WTC11 (cell line): ENCODE measurements around the gene SLCO4A1. TPM values are rescaled to one million over a fixed set of nuclear protein-coding genes. Genes with fewer than 3 reads are reported as not detected.
A peak's percentile ranks its signal among the peaks of the same experiment; 100 is the strongest.

Source experiments
- ATAC-seq: fragments of 200-7000 bp; cut with Tn5 transposase; 2 replicates; pipeline ENCODE4 v1.10.0; 2021; ENCODE audit warnings: mild to moderate bottlenecking, moderate library complexity
- CTCF ChIA-PET: fragments of 300-600 bp; sonication (Branson Sonifier 250); formaldehyde crosslinking; loops from one replicate; lab custom pipeline; 2021; ENCODE audit warnings: antibody characterized with exemption; lab: Charles Lee
- POLR2A ChIA-PET: fragments of 350-600 bp; sonication (Branson Sonifier 250); formaldehyde crosslinking; loops from one replicate; lab custom pipeline; 2021; ENCODE audit warnings: antibody characterized with exemption; lab: Charles Lee
- DNase-seq: peaks from one replicate; pipeline ENCODE4 v3.0.0; 2021; ENCODE audit warnings: low spot score
- H3K27ac Mint-ChIP-seq: 2 replicates; pipeline ENCODE4 v1.8.0; 2021; ENCODE audit warnings: mixed read lengths
- H3K27me3 Mint-ChIP-seq: 2 replicates; pipeline ENCODE4 v1.8.0; 2021; ENCODE audit warnings: low read depth, mild to moderate bottlenecking, moderate library complexity, mixed read lengths
- H3K36me3 Mint-ChIP-seq: 2 replicates; pipeline ENCODE4 v1.8.0; 2021; ENCODE audit warnings: mixed read lengths
- H3K4me1 Mint-ChIP-seq: 2 replicates; pipeline ENCODE4 v1.8.0; 2022; ENCODE audit warnings: mixed read lengths
- H3K4me3 Mint-ChIP-seq: 2 replicates; pipeline ENCODE4 v1.8.0; 2021; ENCODE audit warnings: mild to moderate bottlenecking, moderate library complexity, mixed read lengths
- H3K9me3 Mint-ChIP-seq: 2 replicates; pipeline ENCODE4 v1.8.0; 2021; ENCODE audit warnings: mixed read lengths
- AR ChIP-seq: fragments of 250-450 bp; sonication (Bioruptor Pico); IDR thresholded peaks from 2 replicates; pipeline ENCODE4 v1.9.0; 2021; ENCODE audit warnings: mild to moderate bottlenecking
- ATF1 ChIP-seq: sonication (generic); formaldehyde crosslinking; IDR thresholded peaks from 2 replicates; pipeline ENCODE4 v1.8.1; 2023; ENCODE audit warnings: mild to moderate bottlenecking, moderate library complexity, missing genetic modification reagents
- CDX4 ChIP-seq: fragments of 250-450 bp; sonication (Bioruptor Pico); IDR thresholded peaks from 2 replicates; pipeline ENCODE4 v1.9.0; 2021; ENCODE audit warnings: moderate library complexity, mild to moderate bottlenecking, inconsistent platforms, borderline replicate concordance
- ELF4 ChIP-seq: sonication (generic); formaldehyde crosslinking; IDR thresholded peaks from 2 replicates; pipeline ENCODE4 v1.8.1; 2022; ENCODE audit warnings: low read depth, mild to moderate bottlenecking, moderate library complexity, missing genetic modification reagents
- FOXP1 ChIP-seq: sonication (generic); formaldehyde crosslinking; IDR thresholded peaks from 2 replicates; pipeline ENCODE4 v1.8.0; 2022; ENCODE audit warnings: missing genetic modification reagents, mild to moderate bottlenecking, moderate library complexity, borderline replicate concordance
- HMGXB4 ChIP-seq: sonication (generic); formaldehyde crosslinking; IDR thresholded peaks from 2 replicates; pipeline ENCODE4 v1.8.1; 2023; ENCODE audit warnings: mild to moderate bottlenecking, moderate library complexity, missing genetic modification reagents
- IRF1 ChIP-seq: sonication (generic); formaldehyde crosslinking; IDR thresholded peaks from 2 replicates; pipeline ENCODE4 v1.8.0; 2023; ENCODE audit warnings: missing genetic modification reagents
- MXD4 ChIP-seq: fragments of 250-450 bp; sonication (Bioruptor Pico); IDR thresholded peaks from 2 replicates; pipeline ENCODE4 v1.8.0; 2021; ENCODE audit warnings: mild to moderate bottlenecking, moderate library complexity, borderline replicate concordance
- MYBL2 ChIP-seq: sonication (generic); formaldehyde crosslinking; IDR thresholded peaks from 2 replicates; pipeline ENCODE4 v1.8.1; 2023; ENCODE audit warnings: mild to moderate bottlenecking, moderate library complexity, missing genetic modification reagents
- NFE2L1 ChIP-seq: sonication (generic); formaldehyde crosslinking; IDR thresholded peaks from 2 replicates; pipeline ENCODE4 v1.8.1; 2023; ENCODE audit warnings: missing genetic modification reagents
- NR1H2 ChIP-seq: sonication (generic); formaldehyde crosslinking; IDR thresholded peaks from 2 replicates; pipeline ENCODE4 v1.9.0; 2021; ENCODE audit warnings: mild to moderate bottlenecking, moderate library complexity, missing genetic modification reagents
- NR2C2 ChIP-seq: sonication (generic); formaldehyde crosslinking; IDR thresholded peaks from 2 replicates; pipeline ENCODE4 v1.8.0; 2022; ENCODE audit warnings: mild to moderate bottlenecking, missing genetic modification reagents
- RORB ChIP-seq: fragments of 250-450 bp; sonication (Bioruptor Pico); IDR thresholded peaks from 2 replicates; pipeline ENCODE4 v1.9.0; 2021; ENCODE audit warnings: mild to moderate bottlenecking
- TCF7 ChIP-seq: sonication (generic); formaldehyde crosslinking; IDR thresholded peaks from 2 replicates; pipeline ENCODE4 v1.8.0; 2022; ENCODE audit warnings: mild to moderate bottlenecking, low read depth, missing genetic modification reagents, moderate library complexity
- TEAD1 ChIP-seq: sonication (generic); formaldehyde crosslinking; IDR thresholded peaks from 2 replicates; pipeline ENCODE4 v1.8.0; 2022; ENCODE audit warnings: mild to moderate bottlenecking, missing genetic modification reagents
- ZNF121 ChIP-seq: sonication (generic); formaldehyde crosslinking; IDR thresholded peaks from 2 replicates; pipeline ENCODE4 v1.8.0; 2023; ENCODE audit warnings: missing genetic modification reagents
- ZNF219 ChIP-seq: sonication (generic); formaldehyde crosslinking; IDR thresholded peaks from 2 replicates; pipeline ENCODE4 v1.8.0; 2023; ENCODE audit warnings: missing genetic modification reagents, mild to moderate bottlenecking, borderline replicate concordance
- ZNF396 ChIP-seq: fragments of 250-450 bp; sonication (Bioruptor Pico); IDR thresholded peaks from 2 replicates; pipeline ENCODE4 v1.8.0; 2021; ENCODE audit warnings: mild to moderate bottlenecking, moderate library complexity, borderline replicate concordance
- ZNF532 ChIP-seq: fragments of 250-450 bp; sonication (Bioruptor Pico); IDR thresholded peaks from 2 replicates; pipeline ENCODE4 v1.9.0; 2021; ENCODE audit warnings: mild to moderate bottlenecking, borderline replicate concordance
- ZNF671 ChIP-seq: fragments of 250-450 bp; sonication (Bioruptor Pico); IDR thresholded peaks from 2 replicates; pipeline ENCODE4 v1.8.0; 2021; ENCODE audit warnings: mild to moderate bottlenecking
- total RNA-seq: library from RNA; stranded (reverse); gene quantifications from 3 replicates; pipeline ENCODE4 v1.2.3, GENCODE V29; 2021

SLCO4A1 gene
- total RNA-seq, 1 experiment from 2014 or later: 19.9 TPM

GRCh38 chr20:62689861-62690260 is 47.6 kb downstream of the SLCO4A1 start:
- TF ChIP-seq NFE2L1 (CRISPR knock-in tag) (no peak), ZNF671 (CRISPR knock-in tag) (no peak), ZNF121 (no peak)
- TF ChIP-seq, all 79 proteins: peak for 0
- H3K27ac Mint-ChIP-seq: peak overlapping the region; percentile 68; the same call in 1 of the 2 replicates
- ChIA-PET CTCF (interaction anchor here (0.9 kb wide), 1 partner anchor 294 kb away, joined by 3 read pairs; no protein-coding TSS in a partner anchor), POLR2A (no interaction called here)
- peaks cover 6% of the 10 kb centered on the region; the same call in 1 of the 2 replicates for H3K4me1 Mint-ChIP-seq
- no peaks in the 10 kb centered on the region for H3K36me3 Mint-ChIP-seq
- H3K27me3 Mint-ChIP-seq: no peaks in the 10 kb centered on the region
- H3K4me3 Mint-ChIP-seq: no peak overlapping the region
- ATAC-seq (no peak), DNase-seq (no peak)
- no peaks in the 10 kb centered on the region for H3K9me3 Mint-ChIP-seq

GRCh38 chr20:62690261-62690820 is 48.0 kb downstream of the SLCO4A1 start:
- Mint-ChIP-seq H3K4me1 (peaks cover 6% of the 10 kb centered on the region; the same call in 1 of the 2 replicates), H3K27ac (peak overlapping the region; percentile 68; the same call in 1 of the 2 replicates), H3K4me3 (no peak overlapping the region), H3K9me3 (no peaks in the 10 kb centered on the region), H3K27me3 (no peaks in the 10 kb centered on the region), H3K36me3 (no peaks in the 10 kb centered on the region)
- TF ChIP-seq TEAD1 (CRISPR knock-in tag) (no peak), RORB (CRISPR knock-in tag) (no peak)
- ATAC-seq (no peak), DNase-seq (no peak)
- ChIA-PET POLR2A (no interaction called here), CTCF (interaction anchor here (0.9 kb wide), 1 partner anchor 295 kb away, joined by 3 read pairs; no protein-coding TSS in a partner anchor)

GRCh38 chr20:62691487-62691886 is 49.2 kb downstream of the SLCO4A1 start:
- no peaks in the 10 kb centered on the region for H3K27me3 Mint-ChIP-seq
- no peak overlapping the region for H3K4me3 Mint-ChIP-seq
- H3K36me3 Mint-ChIP-seq: no peaks in the 10 kb centered on the region
- DNase-seq (no peak), ATAC-seq (no peak)
- no peaks in the 10 kb centered on the region for H3K9me3 Mint-ChIP-seq
- TF ChIP-seq IRF1 (CRISPR knock-in tag) (no peak), MYBL2 (CRISPR knock-in tag) (no peak), NR2C2 (CRISPR knock-in tag) (no peak), ELF4 (CRISPR knock-in tag) (no peak), MXD4 (CRISPR knock-in tag) (no peak), HMGXB4 (CRISPR knock-in tag) (no peak)
- POLR2A ChIA-PET: no interaction called here
- no peaks in the 10 kb centered on the region for H3K4me1 Mint-ChIP-seq
- 0 out of 2 replicates have a peak overlapping the region, but pooled peaks have one; percentile 2 for H3K27ac Mint-ChIP-seq
- CTCF ChIA-PET: no interaction called here

GRCh38 chr20:62692176-62692575 is 49.9 kb downstream of the SLCO4A1 start:
- no peaks in the 10 kb centered on the region for H3K36me3 Mint-ChIP-seq
- no peak overlapping the region for H3K4me3 Mint-ChIP-seq
- H3K9me3 Mint-ChIP-seq: no peaks in the 10 kb centered on the region
- TF ChIP-seq FOXP1 (CRISPR knock-in tag): no peak
- no peak for TF ChIP-seq ZNF396 (CRISPR knock-in tag)
- TF ChIP-seq ATF1 (CRISPR knock-in tag): no peak
- TF ChIP-seq NR1H2 (CRISPR knock-in tag): no peak
- TF ChIP-seq TCF7 (CRISPR knock-in tag): no peak
- TF ChIP-seq ZNF532 (CRISPR knock-in tag): no peak
- no peak for TF ChIP-seq AR (CRISPR knock-in tag)
- TF ChIP-seq ZNF219: no peak
- TF ChIP-seq CDX4 (CRISPR knock-in tag): no peak

More at GRCh38 chr20:62692176-62692575, 49.9 kb downstream of the SLCO4A1 start:
- no peak for ATAC-seq
- no peaks in the 10 kb centered on the region for H3K27me3 Mint-ChIP-seq
- no peak overlapping the region for H3K27ac Mint-ChIP-seq
- ChIA-PET CTCF (no interaction called here), POLR2A (no interaction called here)
- DNase-seq: no peak
- H3K4me1 Mint-ChIP-seq: no peaks in the 10 kb centered on the region
